Measurements from ENCODE around the gene RMDN2. TPM values are rescaled to one million over a fixed set of nuclear protein-coding genes. Genes with fewer than 3 reads are reported as not detected.

Gene RMDN2
- total and polyA plus RNA-seq, 10 of the 15 experiments (the other 5 are each of a cell fraction or from before 2014, with no cell fraction given): 2.6 to 12.4 (median 9.2) TPM

GRCh38 chr2:37898448-37898847, 26.6 kb upstream of the RMDN2 start:
- CTCF ChIA-PET: interaction anchor here (0.9 to 1.9 kb wide), 4 partner anchors 9 to 502 kb away, joined by 3 to 5 read pairs (median 4); no protein-coding TSS in a partner anchor
- no peak for ATAC-seq

More at GRCh38 chr2:37898448-37898847, 26.6 kb upstream of the RMDN2 start:
- DNase-seq (ENCODE audit: low read depth, low spot score) (no peak), FAIRE-seq (no peak)
- no peaks in the 10 kb centered on the region for H3K36me3 ChIP-seq (ENCODE audit: control insufficient read depth in 2 of 2, insufficient read depth in 2 of 2, low read length in 1 of 2)
- H3K27me3 ChIP-seq (replicated peaks in 1 of 2; ENCODE audit: control insufficient read depth in 2 of 2, insufficient read depth in 2 of 2, low read length in 1 of 2): no peaks in the 10 kb centered on the region
- H3K27ac ChIP-seq (ENCODE audit: control insufficient read depth, insufficient read depth): no peak overlapping the region
- RAD21 ChIA-PET (ENCODE audit: unreplicated experiment): no interaction called here
- SMC1A ChIA-PET (ENCODE audit: uncharacterized antibody, unreplicated experiment): interaction anchor here (0.9 to 1.9 kb wide), 2 partner anchors 9 to 502 kb away, joined by 3 to 7 read pairs; no protein-coding TSS in a partner anchor
- no peaks in the 10 kb centered on the region; the same call in 2 of the 3 replicates for H3K9me3 ChIP-seq (replicated peaks; ENCODE audit: control insufficient read depth, insufficient read depth, low read length)
- H3K4me2 ChIP-seq (ENCODE audit: control insufficient read depth, insufficient read depth): no peak overlapping the region
- BruUV-seq (replicated peaks): no TSS peak
- in situ Hi-C loops (cut with MboI) (no loop called here), intact Hi-C loops (cut with micrococcal nuclease; ENCODE audit: unreplicated experiment) (loop anchor here (10.0 kb wide), 1 partner anchor 176 kb away; the partner anchor contains the start of gene CYP1B1)
- peaks cover 24% of the 10 kb centered on the region for H3K4me1 ChIP-seq (ENCODE audit: control insufficient read depth, insufficient read depth, low read length)
- H3K79me2 ChIP-seq (ENCODE audit: control insufficient read depth, insufficient read depth, low read length): no peaks in the 10 kb centered on the region
- H3K9ac ChIP-seq (ENCODE audit: control insufficient read depth, insufficient read depth, low read length): no peak overlapping the region
- H2AFZ ChIP-seq (ENCODE audit: control insufficient read depth, low read depth, low read length): no peak overlapping the region
- no peaks in the 10 kb centered on the region for H4K20me1 ChIP-seq (ENCODE audit: control insufficient read depth, insufficient read depth)
- no peak overlapping the region for H3K4me3 ChIP-seq
- no peak for TF ChIP-seq ZNF207 (IDR thresholded peaks at IDR 0.05; ENCODE audit: borderline replicate concordance)
- TF ChIP-seq ZBTB40 (IDR thresholded peaks at IDR 0.05; ENCODE audit: borderline replicate concordance): no peak
- TF ChIP-seq NRF1 (conservative IDR thresholded peaks at IDR 0.05; ENCODE audit: low read depth, low read length): no peak
- TF ChIP-seq JUNB (IDR thresholded peaks at IDR 0.05): no peak
- no peak for TF ChIP-seq EZH2 (IDR thresholded peaks at IDR 0.05; ENCODE audit: borderline replicate concordance, control insufficient read depth, low read depth, low read length)
- TF ChIP-seq SIX5 (IDR thresholded peaks at IDR 0.05; ENCODE audit: low read depth, low read length, severe bottlenecking): no peak
- no peak for TF ChIP-seq NR2C1 (IDR thresholded peaks at IDR 0.05)
- no peak for TF ChIP-seq GABPA (IDR thresholded peaks at IDR 0.05; ENCODE audit: low read depth)
- no peak for TF ChIP-seq POLR2AphosphoS2 (IDR thresholded peaks at IDR 0.05; ENCODE audit: low read depth, low read length)
- no peak for TF ChIP-seq MAX (IDR thresholded peaks at IDR 0.05; ENCODE audit: low read depth, low read length)
- POLR2A ChIA-PET: no interaction called here
